ENCODE measurements around the gene RRP1. TPM values are rescaled to one million over a fixed set of nuclear protein-coding genes. Genes with fewer than 3 reads are reported as not detected.

The RRP1 gene
- total and polyA plus RNA-seq, 2 donors (not counting 1 experiment from before 2014, with no cell fraction given) = 8.6 to 12.7 TPM

GRCh38 chr21:43800124-43800523, 10.7 kb downstream of the RRP1 start:
- H3K79me2 ChIP-seq (ENCODE audit: control insufficient read depth, insufficient read depth, low read length) = no peaks in the 10 kb centered on the region
- no peaks in the 10 kb centered on the region for H3K27me3 ChIP-seq (ENCODE audit: control insufficient read depth, insufficient read depth, low read length)

GRCh38 chr21:43800566-43800965, 11.2 kb downstream of the RRP1 start:
- Histone ChIP-seq H3K9me3 (ENCODE audit: control insufficient read depth, insufficient read depth, low read depth, low read length) (no peaks in the 10 kb centered on the region), H3K9ac (ENCODE audit: insufficient read depth, low read length) (no peak overlapping the region), H3K79me2 (ENCODE audit: control insufficient read depth, insufficient read depth, low read length) (no peaks in the 10 kb centered on the region), H3K4me1 (ENCODE audit: control insufficient read depth, extremely low read depth, insufficient read depth, low read length) (no peaks in the 10 kb centered on the region), H3K36me3 (ENCODE audit: control insufficient read depth, insufficient read depth, low read length) (peaks cover 49% of the 10 kb centered on the region), H2AFZ (ENCODE audit: low read length) (no peak overlapping the region), H3K4me3 (replicated peaks in 1 of 4; ENCODE audit: control extremely low read depth in 1 of 4, insufficient read depth in 1 of 4, low read depth in 3 of 4, low read length in 4 of 4) (no peak overlapping the region), H3K27me3 (ENCODE audit: control insufficient read depth, insufficient read depth, low read length) (no peaks in the 10 kb centered on the region), H3K4me2 (ENCODE audit: extremely low read depth, insufficient read depth, low read length) (no peak overlapping the region), H3K27ac (ENCODE audit: insufficient read depth, low read length) (no peak overlapping the region), H4K20me1 (ENCODE audit: control insufficient read depth, extremely low read depth, insufficient read depth, low read length) (no peaks in the 10 kb centered on the region)
- no peak for DNase-seq (ENCODE audit: low read depth in 2 of 2)
- TF ChIP-seq EZH2 (IDR thresholded peaks at IDR 0.05; ENCODE audit: low read length, missing control alignments) (no peak), CTCF (conservative IDR thresholded peaks at IDR 0.05 in 1 of 2, IDR thresholded peaks at IDR 0.05 in 1 of 2; ENCODE audit: low read depth in 1 of 2, low read length in 2 of 2) (no peak)

More at GRCh38 chr21:43800124-43800523, 10.7 kb downstream of the RRP1 start:
- no peak for TF ChIP-seq CTCF (conservative IDR thresholded peaks at IDR 0.05 in 1 of 2, IDR thresholded peaks at IDR 0.05 in 1 of 2; ENCODE audit: low read depth in 1 of 2, low read length in 2 of 2)
- TF ChIP-seq EZH2 (IDR thresholded peaks at IDR 0.05; ENCODE audit: low read length, missing control alignments) = no peak
- Histone ChIP-seq H4K20me1 (ENCODE audit: control insufficient read depth, extremely low read depth, insufficient read depth, low read length) (no peaks in the 10 kb centered on the region), H3K9ac (ENCODE audit: insufficient read depth, low read length) (no peak overlapping the region), H3K4me1 (ENCODE audit: control insufficient read depth, extremely low read depth, insufficient read depth, low read length) (no peaks in the 10 kb centered on the region), H3K4me3 (replicated peaks in 1 of 4; ENCODE audit: control extremely low read depth in 1 of 4, insufficient read depth in 1 of 4, low read depth in 3 of 4, low read length in 4 of 4) (no peak overlapping the region), H2AFZ (ENCODE audit: low read length) (no peak overlapping the region), H3K4me2 (ENCODE audit: extremely low read depth, insufficient read depth, low read length) (no peak overlapping the region), H3K27ac (ENCODE audit: insufficient read depth, low read length) (no peak overlapping the region), H3K36me3 (ENCODE audit: control insufficient read depth, insufficient read depth, low read length) (peaks cover 49% of the 10 kb centered on the region), H3K9me3 (ENCODE audit: control insufficient read depth, insufficient read depth, low read depth, low read length) (no peaks in the 10 kb centered on the region)
- DNase-seq (ENCODE audit: low read depth in 2 of 2) = no peak

- Histone ChIP-seq H3K9me3 (ENCODE audit: control insufficient read depth, insufficient read depth, low read depth, low read length) (no peaks in the 10 kb centered on the region), H3K36me3 (ENCODE audit: control insufficient read depth, insufficient read depth, low read length) (peaks cover 49% of the 10 kb centered on the region)
Measured at GRCh38 chr21:43801006-43801783, 11.8 kb downstream of the RRP1 start.

More at GRCh38 chr21:43801006-43801783, 11.8 kb downstream of the RRP1 start:
- H3K4me1 ChIP-seq (ENCODE audit: control insufficient read depth, extremely low read depth, insufficient read depth, low read length) = no peaks in the 10 kb centered on the region
- no peak overlapping the region for H2AFZ ChIP-seq (ENCODE audit: low read length)
- TF ChIP-seq CTCF (conservative IDR thresholded peaks at IDR 0.05 in 1 of 2, IDR thresholded peaks at IDR 0.05 in 1 of 2; ENCODE audit: low read depth in 1 of 2, low read length in 2 of 2) = no peak
- no peak for TF ChIP-seq EZH2 (IDR thresholded peaks at IDR 0.05; ENCODE audit: low read length, missing control alignments)
- H3K4me2 ChIP-seq (ENCODE audit: extremely low read depth, insufficient read depth, low read length) = no peak overlapping the region
- no peaks in the 10 kb centered on the region for H4K20me1 ChIP-seq (ENCODE audit: control insufficient read depth, extremely low read depth, insufficient read depth, low read length)
- no peak overlapping the region for H3K27ac ChIP-seq (ENCODE audit: insufficient read depth, low read length)
- DNase-seq (ENCODE audit: low read depth in 2 of 2) = no peak
- H3K9ac ChIP-seq (ENCODE audit: insufficient read depth, low read length) = no peak overlapping the region
- H3K4me3 ChIP-seq (replicated peaks in 1 of 4; ENCODE audit: control extremely low read depth in 1 of 4, insufficient read depth in 1 of 4, low read depth in 3 of 4, low read length in 4 of 4) = no peak overlapping the region
- no peaks in the 10 kb centered on the region for H3K27me3 ChIP-seq (ENCODE audit: control insufficient read depth, insufficient read depth, low read length)
- H3K79me2 ChIP-seq (ENCODE audit: control insufficient read depth, insufficient read depth, low read length) = no peaks in the 10 kb centered on the region

Measured in fibroblast of lung (primary cell).